DND-41 (cell line): ENCODE results near the gene CARMIL1.

Experiments used
- EZH2 ChIP-seq: IDR thresholded peaks from 3 replicates; pipeline ENCODE4 v1.6.1; 2012; ENCODE audit warnings: borderline replicate concordance, low read depth, mild to moderate bottlenecking, moderate library complexity, low read length, inconsistent platforms; ENCODE audit not compliant: severe bottlenecking
- TF ChIP-seq, protein P1 (sequence below): IDR thresholded peaks from 2 replicates; pipeline ENCODE4 v1.5.1; 2012; ENCODE audit warnings: borderline replicate concordance, low read length, moderate library complexity, mild to moderate bottlenecking; ENCODE audit not compliant: poor library complexity, severe bottlenecking; ENCODE audit errors: extremely low read depth

DNA sequence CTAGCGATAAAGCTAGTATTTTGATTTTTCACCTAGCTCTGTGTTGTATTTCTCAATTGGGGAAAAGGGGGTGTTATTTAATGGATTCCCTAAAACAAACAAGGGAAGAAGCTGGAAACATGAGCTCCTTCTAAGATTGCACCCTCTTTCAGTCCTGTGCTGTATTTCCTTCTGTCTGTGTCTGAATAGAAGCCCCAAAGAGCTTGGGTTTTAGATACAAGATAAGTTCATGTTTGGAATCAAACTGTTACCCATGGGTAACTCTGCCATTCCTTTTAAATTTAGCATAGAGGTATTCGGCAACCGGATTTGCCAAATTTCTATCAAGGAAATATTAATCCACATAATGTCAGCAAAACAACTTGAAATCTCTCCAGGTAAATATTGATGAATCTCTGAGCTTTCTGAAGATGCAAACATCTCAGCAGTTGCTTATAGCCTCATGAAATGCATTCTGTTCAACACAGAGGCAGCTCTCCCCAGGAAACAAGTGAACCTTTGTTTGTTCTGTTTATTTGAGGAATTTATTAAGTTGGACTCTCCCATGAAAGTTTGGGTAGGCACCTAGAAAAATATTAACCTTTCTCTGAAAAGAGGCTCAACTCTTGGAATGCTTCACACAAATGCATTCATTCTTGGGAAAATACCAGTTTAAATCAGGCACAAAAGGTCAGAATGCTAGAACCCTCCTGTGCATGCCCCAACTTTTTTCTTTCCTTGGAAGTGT lies 362.9 kb downstream of the CARMIL1 start:
- TF ChIP-seq, protein P1, sequence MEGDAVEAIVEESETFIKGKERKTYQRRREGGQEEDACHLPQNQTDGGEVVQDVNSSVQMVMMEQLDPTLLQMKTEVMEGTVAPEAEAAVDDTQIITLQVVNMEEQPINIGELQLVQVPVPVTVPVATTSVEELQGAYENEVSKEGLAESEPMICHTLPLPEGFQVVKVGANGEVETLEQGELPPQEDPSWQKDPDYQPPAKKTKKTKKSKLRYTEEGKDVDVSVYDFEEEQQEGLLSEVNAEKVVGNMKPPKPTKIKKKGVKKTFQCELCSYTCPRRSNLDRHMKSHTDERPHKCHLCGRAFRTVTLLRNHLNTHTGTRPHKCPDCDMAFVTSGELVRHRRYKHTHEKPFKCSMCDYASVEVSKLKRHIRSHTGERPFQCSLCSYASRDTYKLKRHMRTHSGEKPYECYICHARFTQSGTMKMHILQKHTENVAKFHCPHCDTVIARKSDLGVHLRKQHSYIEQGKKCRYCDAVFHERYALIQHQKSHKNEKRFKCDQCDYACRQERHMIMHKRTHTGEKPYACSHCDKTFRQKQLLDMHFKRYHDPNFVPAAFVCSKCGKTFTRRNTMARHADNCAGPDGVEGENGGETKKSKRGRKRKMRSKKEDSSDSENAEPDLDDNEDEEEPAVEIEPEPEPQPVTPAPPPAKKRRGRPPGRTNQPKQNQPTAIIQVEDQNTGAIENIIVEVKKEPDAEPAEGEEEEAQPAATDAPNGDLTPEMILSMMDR: no peak
- no peak for TF ChIP-seq EZH2
